ENCODE measurements around the gene PACS2. TPM values are rescaled to one million over a fixed set of nuclear protein-coding genes. Genes with fewer than 3 reads are reported as not detected.

Gene PACS2
- total RNA-seq, 3 donors from 2014 or later (not counting 1 experiment from before 2014, with no cell fraction given): 58.4 to 76.5 (median 69.2) TPM

GRCh38 chr14:105350450-105351244, 36.1 kb downstream of the PACS2 start:
- H3K4me3 ChIP-seq (ENCODE audit: low read length): no peak overlapping the region
- Mint-ChIP-seq H3K9me3 (peaks cover 0 to 2% of the 10 kb centered on the region in 2 donors), H3K4me3 (no peak overlapping the region), H3K36me3 (no peaks in the 10 kb centered on the region), H3K27me3 (ENCODE audit: low read depth in 2 of 2) (no peaks in the 10 kb centered on the region), H3K4me1 (peaks cover 3 to 4% of the 10 kb centered on the region in 2 donors), H3K27ac (no peak overlapping the region)
- WGBS (ENCODE audit: insufficient coverage): 95% methylated on average over 37 of the region's 37 CpGs
- DNase-seq (no peak), ATAC-seq (no peak)
- no peak overlapping the region for H3K27ac ChIP-seq (ENCODE audit: low read length)
- peaks cover 4% of the 10 kb centered on the region for H3K4me1 ChIP-seq (ENCODE audit: control insufficient read depth, insufficient read depth, low read length)
- no peak for TF ChIP-seq CTCF (IDR thresholded peaks at IDR 0.05)
- H3K36me3 ChIP-seq (ENCODE audit: control insufficient read depth, insufficient read depth, low read length): no peaks in the 10 kb centered on the region
- H3K27me3 ChIP-seq (ENCODE audit: control insufficient read depth, insufficient read depth, low read length): no peaks in the 10 kb centered on the region
- no peaks in the 10 kb centered on the region for H3K9me3 ChIP-seq (ENCODE audit: control insufficient read depth, insufficient read depth, low read length)
- intact Hi-C loops (cut with micrococcal nuclease): loop anchor here (10.0 kb wide), 1 partner anchor 376 kb away; the partner anchor contains the start of gene AHNAK2

- WGBS (ENCODE audit: insufficient coverage): 97% methylated on average over 3 of the region's 3 CpGs
- intact Hi-C loops (cut with micrococcal nuclease): loop anchor here (10.0 kb wide), 1 partner anchor 377 kb away; the partner anchor contains the start of gene AHNAK2
- TF ChIP-seq CTCF (IDR thresholded peaks at IDR 0.05): no peak
These were observed 36.9 kb downstream of the PACS2 start for GRCh38 chr14:105351410-105351809.

GRCh38 chr14:105351920-105352851, 37.6 kb downstream of the PACS2 start:
- DNase-seq (peak; percentile 79 to 93), ATAC-seq (peak; percentile 89 to 99 (median 97))
- no peaks in the 10 kb centered on the region for H3K36me3 Mint-ChIP-seq
- H3K27ac Mint-ChIP-seq: no peak overlapping the region
- WGBS (ENCODE audit: insufficient coverage): 59% methylated on average over 26 of the region's 26 CpGs
- H3K4me3 Mint-ChIP-seq: no peak overlapping the region
- Histone ChIP-seq H3K9me3 (ENCODE audit: control insufficient read depth, insufficient read depth, low read length) (no peaks in the 10 kb centered on the region), H3K36me3 (ENCODE audit: control insufficient read depth, insufficient read depth, low read length) (no peaks in the 10 kb centered on the region), H3K4me3 (ENCODE audit: low read length) (no peak overlapping the region), H3K4me1 (ENCODE audit: control insufficient read depth, insufficient read depth, low read length) (peaks cover 4% of the 10 kb centered on the region), H3K27me3 (ENCODE audit: control insufficient read depth, insufficient read depth, low read length) (no peaks in the 10 kb centered on the region), H3K27ac (ENCODE audit: low read length) (no peak overlapping the region)
- no peaks in the 10 kb centered on the region for H3K9me3 Mint-ChIP-seq
- H3K27me3 Mint-ChIP-seq (ENCODE audit: low read depth in 2 of 2): no peaks in the 10 kb centered on the region
- intact Hi-C loops (cut with micrococcal nuclease): loop anchor here (1.0 to 10.0 kb wide), 3 partner anchors 149 to 377 kb away; partner anchors contain the start of gene AHNAK2
- peaks cover 0 to 4% of the 10 kb centered on the region in 2 donors for H3K4me1 Mint-ChIP-seq
- TF ChIP-seq CTCF (IDR thresholded peaks at IDR 0.05): peak; percentile 80

More at GRCh38 chr14:105351410-105351809, 36.9 kb downstream of the PACS2 start:
- Mint-ChIP-seq H3K27me3 (ENCODE audit: low read depth in 2 of 2) (no peaks in the 10 kb centered on the region), H3K27ac (no peak overlapping the region), H3K9me3 (no peaks in the 10 kb centered on the region), H3K4me1 (peaks cover 0 to 4% of the 10 kb centered on the region in 2 donors), H3K4me3 (no peak overlapping the region), H3K36me3 (no peaks in the 10 kb centered on the region)
- peaks cover 4% of the 10 kb centered on the region for H3K4me1 ChIP-seq (ENCODE audit: control insufficient read depth, insufficient read depth, low read length)
- H3K4me3 ChIP-seq (ENCODE audit: low read length): no peak overlapping the region
- ATAC-seq (no peak), DNase-seq (no peak)
- no peak overlapping the region for H3K27ac ChIP-seq (ENCODE audit: low read length)
- H3K27me3 ChIP-seq (ENCODE audit: control insufficient read depth, insufficient read depth, low read length): no peaks in the 10 kb centered on the region
- H3K9me3 ChIP-seq (ENCODE audit: control insufficient read depth, insufficient read depth, low read length): no peaks in the 10 kb centered on the region
- no peaks in the 10 kb centered on the region for H3K36me3 ChIP-seq (ENCODE audit: control insufficient read depth, insufficient read depth, low read length)
